GM04503 (cell line): Measurements from ENCODE around the gene AVPI1.
"Not testable (repeated sequence)": the region's sequence is repeated elsewhere in the genome, so short reads cannot be mapped to it uniquely, and the experiment has no call there.

Experiments used
- DNase-seq: peaks from one replicate; pipeline ENCODE4 v3.0.0-alpha.2; 2012; ENCODE audit warnings: low read depth

The AVPI1 gene

GRCh38 chr10:97682042-97682441 is 5.0 kb downstream of the AVPI1 start:
- no peak for DNase-seq

GRCh38 chr10:97679594-97679993 is 7.4 kb downstream of the AVPI1 start:
- DNase-seq, result no peak

- DNase-seq, result no peak
Observed at GRCh38 chr10:97676770-97677581, 10.1 kb downstream of the AVPI1 start.

GRCh38 chr10:97675222-97675621 is 11.8 kb downstream of the AVPI1 start:
- DNase-seq, result no peak

- DNase-seq, result no peak
Observed at GRCh38 chr10:97673736-97674525, 13.1 kb downstream of the AVPI1 start.

- no peak for DNase-seq
Observed at GRCh38 chr10:97669571-97669970, 17.5 kb downstream of the AVPI1 start.

GRCh38 chr10:97667463-97667862 is 19.6 kb downstream of the AVPI1 start:
- no peak for DNase-seq

- DNase-seq, result no peak
Observed at GRCh38 chr10:97666992-97667391, 20.0 kb downstream of the AVPI1 start.

GRCh38 chr10:97664282-97664850 is 22.7 kb downstream of the AVPI1 start:
- no peak for DNase-seq

GRCh38 chr10:97659589-97659988 is 27.5 kb downstream of the AVPI1 start:
- no peak for DNase-seq

GRCh38 chr10:97656777-97657176 is 30.3 kb downstream of the AVPI1 start:
- no peak for DNase-seq

- DNase-seq, result no peak
Observed at GRCh38 chr10:97651773-97652172, 35.3 kb downstream of the AVPI1 start.

GRCh38 chr10:97650726-97651125 is 36.3 kb downstream of the AVPI1 start:
- no peak for DNase-seq

GRCh38 chr10:97649405-97649750 is 37.7 kb downstream of the AVPI1 start:
- DNase-seq, result not testable (repeated sequence)

GRCh38 chr10:97648562-97649404 is 38.3 kb downstream of the AVPI1 start:
- peak; percentile 94 for DNase-seq

- no peak for DNase-seq
Observed at GRCh38 chr10:97647556-97647955, 39.5 kb downstream of the AVPI1 start.

GRCh38 chr10:97644936-97645335 is 42.1 kb downstream of the AVPI1 start:
- DNase-seq, result no peak

GRCh38 chr10:97643441-97643985 is 43.5 kb downstream of the AVPI1 start:
- DNase-seq, result no peak

- not testable (repeated sequence) for DNase-seq
Observed at GRCh38 chr10:97642471-97643159, 44.4 kb downstream of the AVPI1 start.

- DNase-seq, result no peak
Observed at GRCh38 chr10:97640868-97641811, 45.9 kb downstream of the AVPI1 start.
